Kidney tubule cell (primary cell): Measurements from ENCODE around the gene MYOF.
"Not testable (repeated sequence)": the region's sequence is repeated elsewhere in the genome, so short reads cannot be mapped to it uniquely, and the experiment has no call there.

Source experiments
- DNase-seq: peaks from one replicate; pipeline ENCODE4 v3.0.0-alpha.2; 2018; ENCODE audit warnings: low spot score

The MYOF gene

DNA sequence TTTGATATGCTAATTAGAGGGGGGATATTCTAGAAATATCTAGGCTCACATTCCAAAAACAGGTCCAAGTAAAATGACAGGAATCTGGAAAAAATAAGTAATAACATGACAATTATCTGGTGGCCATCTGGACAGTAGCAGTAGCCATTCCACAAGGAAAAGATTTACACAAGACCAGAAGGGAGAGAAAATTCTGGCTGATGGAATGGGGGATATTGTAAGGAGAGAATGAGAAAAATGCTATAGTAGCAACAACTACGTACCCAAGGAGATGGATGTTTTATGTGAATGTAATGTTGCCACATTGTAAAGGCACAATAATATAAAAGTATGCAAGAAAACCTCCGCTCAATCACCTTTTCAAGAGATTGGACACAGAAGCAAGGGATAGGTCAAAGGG is 5.4 kb downstream of the MYOF start:
- no peak for DNase-seq

DNA sequence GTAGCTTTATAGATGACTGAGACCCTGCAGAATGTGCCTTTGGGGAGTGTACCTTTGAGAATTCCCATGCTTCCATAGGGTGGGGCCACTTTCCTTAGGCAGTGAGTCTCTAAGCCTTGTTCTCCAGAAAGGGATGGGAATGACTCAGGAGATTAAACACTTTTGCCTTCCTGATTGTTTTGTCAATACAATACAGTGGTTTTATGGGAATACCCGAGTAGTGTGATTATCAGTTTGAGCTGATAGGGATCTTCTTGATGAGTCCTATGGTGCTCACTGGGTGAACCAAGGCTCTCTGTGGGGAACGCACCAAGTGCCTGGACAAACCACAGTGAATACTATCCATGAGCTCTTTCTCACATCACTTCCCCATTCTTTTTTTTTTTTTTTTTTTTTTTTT is 6.3 kb downstream of the MYOF start:
- peak; percentile 91 for DNase-seq

DNA sequence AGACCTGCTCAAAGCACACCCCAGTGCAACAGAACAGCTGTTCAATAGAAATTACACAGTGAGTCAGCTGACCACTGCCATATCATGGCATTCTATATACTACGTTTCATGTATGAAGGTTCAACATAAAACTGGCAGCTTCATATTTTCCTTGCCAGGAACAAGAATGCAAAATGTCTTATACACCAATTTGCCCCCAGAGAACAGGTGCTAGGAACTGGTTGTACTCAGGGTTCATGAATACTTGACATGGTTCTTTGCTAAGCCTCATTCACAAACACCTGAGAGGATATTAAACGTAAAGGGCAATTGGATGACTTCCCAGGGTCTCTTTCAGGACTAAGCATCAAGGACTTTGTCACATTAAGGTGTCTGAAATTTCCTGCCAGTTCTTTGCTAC is 6.9 kb downstream of the MYOF start:
- no peak for DNase-seq

DNA sequence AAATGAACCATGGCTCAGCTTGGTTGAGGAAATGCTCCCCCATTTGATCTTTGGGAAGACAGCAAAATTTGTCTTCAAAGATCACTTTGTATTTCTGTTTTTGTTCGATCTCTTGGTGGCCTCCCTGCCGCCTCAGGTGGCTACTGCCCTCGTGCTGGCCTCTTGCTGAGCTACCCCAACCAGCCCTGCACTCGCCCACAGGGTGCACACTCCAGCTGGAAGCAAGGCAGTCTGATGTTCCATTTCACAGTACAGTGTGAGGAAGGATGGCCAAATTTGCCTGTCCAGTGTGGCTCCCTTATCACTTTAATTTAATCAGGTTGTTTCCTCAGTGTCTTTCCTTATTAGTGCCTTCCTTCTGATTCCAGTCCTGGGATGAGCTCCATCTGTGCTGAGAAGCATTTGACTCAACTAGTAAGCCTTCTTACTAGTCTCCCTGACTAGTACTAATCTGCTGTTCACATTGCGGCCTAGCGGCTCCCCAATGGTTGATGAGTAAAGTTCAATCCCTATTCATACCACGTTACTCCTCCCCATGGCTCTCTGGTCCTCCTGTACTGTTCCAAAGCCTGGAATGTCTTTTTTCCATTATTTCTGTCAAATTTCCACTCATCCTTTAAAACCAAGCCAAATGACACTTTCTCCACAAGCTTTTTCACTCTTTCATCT is 8.2 kb downstream of the MYOF start:
- no peak for DNase-seq

DNA sequence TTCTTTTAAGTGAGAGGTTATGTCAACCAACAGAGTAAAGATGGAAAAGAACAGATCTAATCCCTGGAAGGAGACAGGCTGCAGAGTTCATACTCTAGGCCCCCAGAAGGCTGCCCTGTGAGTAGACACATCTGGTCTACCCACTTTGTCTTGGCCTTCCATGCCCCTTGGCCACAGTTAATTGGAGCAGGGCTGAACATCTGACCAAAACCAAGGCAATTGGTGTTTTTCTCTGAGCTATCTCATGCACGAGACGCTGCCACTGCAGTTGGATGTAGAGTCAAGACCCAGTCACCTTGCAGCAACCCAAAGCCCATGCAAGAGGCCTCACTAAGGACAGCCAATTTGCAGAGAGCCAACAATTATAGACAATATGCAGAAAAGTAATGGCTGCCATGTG is 9.0 kb downstream of the MYOF start:
- no peak for DNase-seq

DNA sequence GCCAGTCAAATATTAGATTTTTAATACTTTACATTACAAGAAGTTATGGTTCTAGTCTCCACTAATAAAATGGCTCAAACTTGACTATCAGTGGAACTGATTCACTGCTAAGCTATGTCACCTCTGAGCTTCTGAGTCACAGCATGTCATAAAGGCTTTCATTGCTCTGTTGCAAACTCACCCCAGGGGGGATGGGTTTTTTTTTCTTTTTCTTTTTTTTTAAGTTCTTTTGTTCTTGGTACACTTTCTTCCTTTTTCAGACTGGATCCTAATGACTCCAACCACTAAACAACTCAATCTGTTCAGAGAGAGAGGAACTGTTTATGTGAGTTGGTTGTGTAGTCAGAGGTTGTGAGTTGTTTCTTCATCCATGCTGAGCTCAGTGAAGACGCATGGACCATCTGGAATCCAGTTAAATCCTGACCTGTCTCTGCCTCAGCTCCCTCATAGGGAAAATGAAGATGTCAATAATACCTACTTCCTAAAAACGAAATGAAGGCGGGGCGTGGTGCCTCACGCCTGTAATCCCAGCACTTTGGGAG is 11.0 kb downstream of the MYOF start:
- DNase-seq, result peak; percentile 96

DNA sequence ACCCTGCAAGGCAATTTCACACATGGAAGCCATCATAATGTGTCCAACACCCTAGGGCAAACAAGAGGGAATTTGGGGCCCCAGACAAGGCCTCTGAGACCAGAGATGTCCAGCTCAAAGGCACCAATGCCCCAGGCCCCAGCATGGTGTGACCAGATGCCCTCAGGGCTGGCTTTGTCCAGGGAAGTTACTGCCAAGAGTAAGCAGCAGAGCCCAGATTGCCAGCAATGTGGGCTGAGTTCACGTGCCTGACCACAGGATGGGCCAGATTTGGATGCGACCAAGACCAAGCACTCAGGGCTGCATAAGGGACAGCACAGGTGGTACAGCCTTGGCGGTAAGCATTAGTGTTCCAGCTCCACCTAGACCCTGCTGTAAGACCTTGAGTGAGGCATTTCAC is 12.7 kb downstream of the MYOF start:
- no peak for DNase-seq

DNA sequence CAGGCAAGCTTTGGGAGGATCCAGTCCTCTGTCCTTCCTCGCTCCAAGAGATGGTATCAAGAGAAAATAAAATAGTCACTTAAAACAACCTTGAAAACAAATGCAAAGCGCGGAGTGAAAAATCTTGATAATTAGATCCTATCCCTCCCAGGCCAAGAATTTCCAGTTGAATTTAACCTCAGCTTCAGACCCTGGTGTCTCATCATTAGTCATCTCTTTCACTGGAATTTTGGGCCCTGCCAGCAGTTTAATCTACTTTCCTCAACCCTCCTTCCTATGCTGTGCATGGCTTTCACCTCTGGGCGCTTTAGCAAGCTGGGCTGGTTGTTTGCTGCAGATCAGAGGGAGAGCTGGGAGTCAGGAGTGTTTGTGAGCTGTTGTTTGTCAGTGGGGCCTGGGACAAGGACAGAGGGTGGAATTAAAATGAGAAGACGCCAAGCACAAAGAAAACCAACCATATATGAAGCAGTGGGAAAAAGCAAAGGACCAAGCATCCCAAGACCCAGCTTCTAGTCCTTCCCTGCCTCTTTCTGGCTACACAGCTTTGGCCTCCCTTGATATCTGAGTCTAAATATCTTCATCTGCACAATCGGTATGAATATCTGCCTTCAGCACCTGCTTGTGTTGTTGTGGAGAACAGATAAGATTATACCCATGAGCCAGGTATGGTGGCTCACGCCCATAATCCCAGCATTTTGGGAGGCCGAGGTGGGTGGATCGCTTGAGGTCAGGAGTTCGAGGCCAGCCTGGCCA is 13.5 kb downstream of the MYOF start:
- peak; percentile 94 for DNase-seq

DNA sequence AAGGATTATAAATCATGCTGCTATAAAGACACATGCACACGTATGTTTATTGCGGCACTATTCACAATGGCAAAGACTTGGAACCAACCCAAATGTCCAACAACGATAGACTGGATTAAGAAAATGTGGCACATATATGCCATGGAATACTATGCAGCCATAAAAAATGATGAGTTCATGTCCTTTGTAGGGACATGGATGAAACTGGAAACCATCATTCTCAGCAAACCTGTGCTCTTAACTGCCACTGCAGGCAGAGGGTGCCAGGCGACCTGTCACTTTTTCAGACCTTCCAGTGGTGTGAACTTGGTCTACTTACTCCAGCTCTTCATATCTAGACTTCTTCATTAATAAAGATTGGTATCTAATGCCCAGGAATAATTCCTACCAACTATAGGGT is 14.5 kb downstream of the MYOF start:
- not testable (repeated sequence) for DNase-seq

DNA sequence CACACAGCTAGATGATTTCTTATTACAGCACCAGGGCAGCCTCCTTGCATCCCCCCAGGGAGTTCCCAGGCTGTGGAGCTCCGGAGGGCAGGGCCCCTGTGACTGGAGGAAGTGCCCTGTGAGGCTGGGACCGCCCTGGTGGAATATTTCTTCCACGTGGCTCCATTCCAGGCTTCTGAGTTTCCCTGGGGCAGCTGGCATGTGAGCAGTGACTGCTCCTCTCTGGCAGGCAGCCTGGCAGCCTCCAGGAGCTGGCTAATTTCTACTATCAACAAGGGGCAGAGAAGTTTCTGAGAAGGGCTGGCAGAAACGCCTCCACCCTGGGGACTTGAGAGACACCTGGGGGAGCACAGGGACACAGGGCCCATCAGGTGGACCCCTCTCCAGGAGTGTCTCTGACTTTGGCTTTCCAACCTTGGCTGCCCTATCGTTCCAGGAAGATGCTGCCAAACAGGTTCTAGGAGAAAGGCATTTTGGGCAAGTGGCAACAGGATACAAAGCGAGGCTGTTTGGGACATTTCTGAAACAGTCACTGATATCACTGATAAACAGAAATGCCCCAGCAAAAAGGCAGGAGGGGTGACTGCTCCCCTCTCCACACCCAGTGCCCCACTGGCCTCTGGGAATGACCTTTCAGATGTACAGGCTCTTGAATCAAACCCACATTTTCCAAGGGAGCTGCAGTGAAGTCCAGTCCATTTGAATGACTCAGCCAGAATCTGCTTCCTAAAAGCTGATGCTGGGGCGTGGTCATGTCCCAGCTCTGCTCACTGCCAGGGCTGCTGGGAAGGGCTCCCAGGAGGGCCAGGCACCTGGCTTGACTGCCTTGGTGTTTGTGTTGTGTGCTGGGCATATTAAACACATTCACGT is 16.1 kb downstream of the MYOF start:
- DNase-seq, result peak; percentile 99

DNA sequence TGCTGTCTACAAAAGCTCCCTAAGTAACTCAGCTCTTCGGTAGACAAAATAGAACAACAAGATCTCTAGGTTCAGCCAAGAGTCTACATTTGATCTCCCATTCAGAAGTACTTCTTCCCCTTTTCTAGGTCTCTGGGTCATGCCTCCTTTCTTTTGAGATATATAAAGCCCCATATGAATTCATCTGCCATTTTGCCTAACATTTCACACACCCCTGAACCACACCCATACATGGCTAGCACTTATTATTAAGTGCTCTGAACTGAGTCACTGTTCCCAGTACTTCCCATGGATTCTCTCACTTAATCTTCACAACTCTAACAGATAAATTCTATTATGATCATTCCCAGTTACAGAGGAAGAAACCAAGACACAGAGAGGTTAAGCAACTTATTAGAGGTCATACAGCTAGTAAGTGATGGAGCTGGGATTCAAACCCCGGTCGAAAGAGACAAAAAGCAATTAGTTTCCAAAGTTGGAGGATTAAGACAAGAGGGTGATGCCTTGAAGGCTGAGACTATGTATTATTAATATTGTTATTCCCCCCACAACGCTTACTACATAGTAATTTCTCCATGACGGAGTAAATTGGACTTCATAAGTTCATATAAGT is 17.3 kb downstream of the MYOF start:
- DNase-seq, result no peak

DNA sequence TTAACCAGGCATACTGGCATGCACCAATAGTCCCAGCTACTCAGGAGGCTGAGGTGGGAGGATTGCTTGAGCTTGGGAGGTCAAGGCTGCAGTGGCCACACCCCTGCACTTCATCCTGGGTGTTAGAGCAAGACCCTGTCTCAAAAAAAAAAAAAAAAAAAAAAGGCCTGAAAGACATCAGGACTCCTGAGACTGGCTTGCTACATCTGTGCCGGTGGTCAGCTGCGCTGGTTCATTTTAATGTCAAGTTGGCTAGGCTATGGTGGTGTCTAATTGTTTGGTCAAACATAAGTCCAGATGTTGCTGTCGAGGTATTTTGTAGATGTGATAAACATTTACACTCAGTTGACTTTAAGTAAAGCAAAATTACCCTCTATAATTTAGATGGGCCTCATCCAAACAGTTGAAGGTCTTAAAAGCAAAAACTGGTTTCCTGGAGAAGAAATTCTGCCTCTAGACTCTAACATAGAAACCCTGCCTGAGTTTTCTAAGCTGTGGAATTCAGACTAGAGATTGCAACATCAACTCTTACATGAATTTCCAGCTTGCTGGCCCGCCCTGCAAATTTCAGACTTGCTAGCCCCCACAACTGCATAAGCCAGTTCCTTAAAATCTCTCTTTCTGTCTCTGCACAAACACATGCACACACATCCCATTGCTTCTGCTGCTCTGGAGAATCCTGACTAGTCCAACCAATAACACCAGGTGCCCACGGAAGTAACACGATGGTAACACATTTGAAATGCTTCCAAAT is 18.2 kb downstream of the MYOF start:
- no peak for DNase-seq

DNA sequence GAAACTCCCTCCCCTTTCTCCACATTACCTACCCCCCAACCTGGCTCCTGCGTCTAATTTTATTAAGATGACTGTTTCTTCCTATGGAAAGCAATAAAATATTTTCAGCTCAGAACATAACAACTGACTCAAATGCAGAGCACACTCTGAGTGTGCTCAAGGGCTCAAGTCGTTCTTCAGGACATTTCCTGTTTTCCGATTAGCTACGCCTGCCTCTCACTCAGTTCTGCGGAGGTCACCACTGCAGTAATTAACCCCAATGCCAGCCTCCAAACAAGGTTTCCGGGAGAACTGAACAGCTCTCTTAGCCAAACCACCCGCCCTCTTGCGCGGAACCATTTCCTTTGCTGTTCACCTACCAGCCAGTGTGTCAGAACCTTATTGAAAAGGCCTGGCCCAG is 19.3 kb downstream of the MYOF start:
- peak; percentile 71 for DNase-seq

DNA sequence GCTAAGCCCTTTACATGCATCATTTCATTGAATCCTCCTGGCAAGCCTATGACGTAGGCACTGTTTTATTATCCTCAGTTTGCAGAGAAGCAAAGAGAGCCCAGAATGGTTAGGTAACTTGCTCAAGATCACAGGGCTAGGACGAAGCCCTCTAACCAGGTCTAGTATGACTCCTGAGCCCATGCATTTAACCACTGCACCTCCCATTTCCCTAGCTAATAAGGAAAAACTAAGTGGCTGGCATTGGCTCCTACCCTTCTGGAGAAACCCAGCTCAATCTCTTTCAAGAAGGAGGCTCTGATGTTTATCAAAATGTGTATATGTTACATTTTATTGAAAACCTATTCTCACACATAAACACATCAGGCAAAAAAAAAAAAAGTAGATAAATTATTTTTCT is 19.8 kb downstream of the MYOF start:
- DNase-seq, result peak; percentile 48

DNA sequence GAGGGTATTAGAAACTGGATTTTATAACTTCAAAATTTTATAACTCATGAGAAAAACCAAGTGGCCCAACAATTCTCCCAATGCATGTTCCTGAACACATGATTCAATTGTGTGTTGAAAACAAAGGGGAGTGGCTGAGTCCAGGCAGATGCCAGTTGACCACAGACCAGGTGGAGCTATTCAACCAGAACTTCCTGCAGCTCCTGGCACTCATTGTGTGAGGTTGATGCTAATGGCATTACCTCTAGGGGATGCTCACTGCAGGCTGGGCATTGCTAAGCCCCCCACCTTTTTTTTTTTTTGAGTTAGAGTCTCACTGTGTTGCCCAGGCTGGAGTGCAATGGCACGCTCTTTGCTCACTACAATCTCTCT is 20.3 kb downstream of the MYOF start:
- peak; percentile 96 for DNase-seq

DNA sequence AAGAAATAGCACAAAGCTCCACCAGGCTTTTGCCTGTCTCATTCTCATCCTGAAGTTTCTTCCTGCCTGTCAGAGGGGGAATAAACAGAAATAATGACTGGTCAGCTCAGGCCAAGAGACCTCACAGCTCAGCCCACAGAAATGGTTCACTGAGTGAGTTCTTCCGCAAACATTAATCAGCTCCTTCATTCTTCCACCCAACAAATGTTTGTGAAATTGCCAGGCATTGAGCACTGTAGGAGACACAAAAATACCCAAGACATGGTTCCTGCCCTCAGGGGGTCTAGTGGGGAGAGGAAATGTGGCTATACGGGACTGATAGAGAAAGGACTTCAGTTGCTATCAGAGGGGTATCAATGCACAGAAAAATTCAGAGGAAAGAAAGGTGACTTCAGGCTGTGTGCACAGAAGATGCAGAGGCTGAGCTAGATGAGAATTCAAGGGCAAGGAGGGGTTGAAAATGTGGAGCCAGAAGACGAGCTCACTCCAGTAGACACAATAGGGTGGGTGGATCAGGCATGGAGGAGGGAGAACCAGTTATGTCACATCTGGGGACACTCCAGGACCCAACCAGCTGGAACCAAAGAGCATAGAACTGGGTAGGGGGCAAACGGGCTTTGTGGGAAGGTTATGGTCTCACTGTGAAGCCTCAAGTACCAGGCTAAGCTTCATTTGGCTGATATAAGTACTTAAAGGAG is 20.9 kb downstream of the MYOF start:
- DNase-seq, result peak; percentile 87

DNA sequence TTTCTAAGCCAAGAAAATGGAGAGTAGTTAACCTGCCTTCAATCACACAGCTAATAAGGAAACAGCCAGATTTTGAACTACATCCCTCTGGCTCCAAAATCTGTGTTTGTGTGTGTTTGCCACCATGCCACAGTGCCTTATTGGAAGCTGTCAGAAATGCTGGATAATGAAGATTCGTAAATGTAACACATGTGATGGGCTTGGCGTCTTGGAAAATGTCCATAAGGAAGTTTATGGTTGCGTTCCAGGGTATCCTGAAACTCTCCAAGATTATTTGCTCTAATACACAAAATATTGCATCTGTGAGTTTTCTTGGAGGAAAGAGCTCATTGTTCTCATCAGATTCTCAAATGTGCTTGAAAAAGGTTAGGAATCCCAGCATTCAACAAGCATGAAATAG is 22.7 kb downstream of the MYOF start:
- DNase-seq, result no peak

DNA sequence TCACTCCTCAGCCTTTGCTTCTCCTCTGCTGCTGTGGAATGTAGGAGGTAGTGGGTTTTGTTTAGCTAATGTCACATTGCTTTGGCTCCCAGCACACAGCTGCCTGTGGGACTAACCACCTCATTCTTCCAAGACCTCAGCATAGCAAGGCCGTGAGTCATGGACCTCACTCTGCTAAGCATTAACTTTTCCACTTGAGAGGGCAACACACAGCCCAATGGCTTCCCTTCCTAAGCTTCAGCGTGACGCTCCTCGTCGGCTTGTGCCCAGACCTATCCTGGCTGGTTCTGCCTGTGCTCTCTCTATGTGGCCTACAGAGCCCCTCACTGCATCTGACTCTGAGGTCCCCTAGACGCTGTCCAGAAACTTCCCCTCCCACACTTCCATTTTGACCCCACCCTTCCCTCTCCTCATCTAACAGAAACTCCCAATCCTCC is 23.3 kb downstream of the MYOF start:
- DNase-seq, result peak; percentile 100

DNA sequence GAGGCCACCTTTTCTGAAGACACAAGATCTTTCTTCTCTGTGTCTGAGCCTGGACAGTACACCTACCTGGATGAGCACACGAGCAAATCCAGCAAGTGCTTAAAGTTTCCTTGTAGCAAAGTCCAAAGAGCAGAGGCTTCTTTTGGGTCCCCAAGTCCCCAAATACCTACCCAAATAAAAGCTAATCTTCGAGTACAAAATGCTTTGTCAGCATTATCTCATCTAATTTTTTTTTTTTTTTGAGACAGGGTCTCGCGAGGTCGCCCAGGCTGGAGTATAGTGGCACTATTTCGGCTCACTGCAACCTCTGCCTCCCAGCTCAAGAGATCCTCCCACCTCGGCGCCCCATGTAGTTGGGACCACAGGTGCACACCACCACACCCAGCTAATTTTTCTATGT is 24.6 kb downstream of the MYOF start:
- DNase-seq, result no peak

DNA sequence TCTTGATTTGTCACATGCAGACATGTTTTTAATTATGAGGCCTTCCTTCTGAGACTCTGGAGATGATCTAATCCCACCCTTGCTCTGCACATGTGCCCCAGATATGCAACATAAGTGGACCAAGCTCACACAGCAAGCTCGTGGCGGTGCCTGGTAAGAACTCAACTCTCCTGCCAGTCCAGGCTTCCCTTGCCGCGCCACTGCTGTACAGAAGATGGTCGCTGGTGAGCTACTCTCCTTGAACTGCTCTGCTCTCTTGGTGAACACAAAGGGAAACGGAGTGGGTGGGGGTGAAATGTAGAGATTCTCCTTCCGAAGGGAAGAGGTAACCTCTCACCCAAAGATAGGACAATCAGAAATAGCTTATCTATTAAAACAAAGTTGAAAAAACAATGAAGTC is 25.7 kb downstream of the MYOF start:
- DNase-seq, result peak; percentile 60

DNA sequence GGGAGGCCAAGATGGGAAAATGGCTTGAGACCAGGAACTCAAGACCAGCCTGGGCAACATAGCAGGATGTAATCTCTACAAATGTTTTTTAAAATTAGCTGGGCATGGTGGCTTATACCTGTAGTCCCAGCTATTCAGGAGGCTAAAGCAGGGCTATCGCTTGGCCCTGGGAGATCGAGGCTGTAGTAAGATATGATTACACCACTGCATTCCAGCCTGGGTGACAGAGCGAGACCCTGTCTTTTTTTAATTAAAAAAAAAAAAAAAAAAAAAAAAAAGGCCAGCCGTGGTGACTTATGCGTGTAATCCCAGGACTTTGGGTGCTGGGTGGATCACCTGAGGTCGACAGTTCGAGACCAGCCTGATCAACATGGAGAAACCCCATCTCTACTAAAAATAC is 27.4 kb downstream of the MYOF start:
- DNase-seq, result peak; percentile 70
